HepG2 (cell line): ENCODE measurements around the gene PRDX2. TPM values are rescaled to one million over a fixed set of nuclear protein-coding genes. Genes with fewer than 3 reads are reported as not detected.

Experiments
- AGO1 ChIP-seq: fragments of 200-400 bp; formaldehyde crosslinking; IDR thresholded peaks from 2 replicates; pipeline ENCODE4 v1.6.1; 2017; ENCODE audit warnings: mild to moderate bottlenecking, low read depth, low read length, moderate library complexity; ENCODE audit not compliant: poor library complexity, severe bottlenecking
- AKAP8 ChIP-seq: sonication (generic); formaldehyde crosslinking; IDR thresholded peaks from 2 replicates; pipeline ENCODE4 v1.5.1; 2020; ENCODE audit warnings: mild to moderate bottlenecking, missing genetic modification reagents
- ATF7 ChIP-seq, 2 experiments: fragments of 450-650 bp in 1 of 2; sonication (generic) in 1 of 2; formaldehyde crosslinking in 1 of 2; IDR thresholded peaks; 2 replicates each; pipeline versions ENCODE4 v1.4.0 to v1.6.1; 2016 to 2020; ENCODE audit warnings: antibody characterized with exemption in 1 of 2, mild to moderate bottlenecking in 1 of 2, missing genetic modification reagents in 1 of 2
- CSRNP1 ChIP-seq: sonication (generic); formaldehyde crosslinking; IDR thresholded peaks from 2 replicates; pipeline ENCODE4 v1.8.1; 2023; ENCODE audit warnings: mild to moderate bottlenecking, missing genetic modification reagents
- GATAD2A ChIP-seq: IDR thresholded peaks from 2 replicates; pipeline ENCODE4 v1.6.1; 2016
- GRHL1 ChIP-seq: sonication (generic); formaldehyde crosslinking; conservative IDR thresholded peaks from 2 replicates; pipeline ENCODE4 v1.8.0; 2022; ENCODE audit warnings: missing genetic modification reagents
- KLF9 ChIP-seq: IDR thresholded peaks from 2 replicates; pipeline ENCODE4 v1.6.1; 2016; ENCODE audit warnings: low read depth
- MTA3 ChIP-seq: sonication (generic); formaldehyde crosslinking; IDR thresholded peaks from 2 replicates; pipeline ENCODE4 v1.4.0; 2020; ENCODE audit warnings: missing genetic modification reagents
- NCOA2 ChIP-seq: sonication (generic); formaldehyde crosslinking; IDR thresholded peaks from 2 replicates; pipeline ENCODE4 v1.8.0; 2022; ENCODE audit warnings: inconsistent platforms
- NFKB2 ChIP-seq: sonication (generic); formaldehyde crosslinking; IDR thresholded peaks from 2 replicates; pipeline ENCODE4 v1.4.0; 2020; ENCODE audit warnings: missing genetic modification reagents, borderline replicate concordance
- PRMT3 ChIP-seq: sonication (generic); formaldehyde crosslinking; IDR thresholded peaks from 2 replicates; pipeline ENCODE4 v1.8.1; 2022; ENCODE audit warnings: low read depth, mild to moderate bottlenecking, moderate library complexity, missing genetic modification reagents, borderline replicate concordance
- REPIN1 ChIP-seq: sonication (generic); formaldehyde crosslinking; IDR thresholded peaks from 2 replicates; pipeline ENCODE4 v1.8.0; 2022; ENCODE audit warnings: missing genetic modification reagents, low read depth, mild to moderate bottlenecking, borderline replicate concordance
- RNF219 ChIP-seq: sonication (generic); formaldehyde crosslinking; IDR thresholded peaks from 2 replicates; pipeline ENCODE4 v1.5.0; 2020; ENCODE audit warnings: mild to moderate bottlenecking, missing genetic modification reagents
- SP5 ChIP-seq: IDR thresholded peaks from 2 replicates; pipeline ENCODE4 v1.6.1; 2016; ENCODE audit warnings: low read depth, borderline replicate concordance
- ZFP36 ChIP-seq: fragments of 150-350 bp; IDR thresholded peaks from 2 replicates; pipeline ENCODE4 v1.6.1; 2018; ENCODE audit warnings: borderline replicate concordance, low read length, low read depth; ENCODE audit not compliant: partially characterized antibody
- ZNF317 ChIP-seq: sonication (generic); formaldehyde crosslinking; IDR thresholded peaks from 2 replicates; pipeline ENCODE4 v1.5.0; 2020; ENCODE audit warnings: mild to moderate bottlenecking, missing genetic modification reagents
- ZNF562 ChIP-seq: sonication (generic); formaldehyde crosslinking; IDR thresholded peaks from 2 replicates; pipeline ENCODE4 v1.8.0; 2022; ENCODE audit warnings: missing genetic modification reagents, borderline replicate concordance
- ZNF768 ChIP-seq: sonication (generic); formaldehyde crosslinking; IDR thresholded peaks from 2 replicates; pipeline ENCODE4 v1.4.0; 2020; ENCODE audit warnings: missing genetic modification reagents
- ZNF878 ChIP-seq: sonication (generic); formaldehyde crosslinking; IDR thresholded peaks from 2 replicates; pipeline ENCODE4 v1.8.1; 2023; ENCODE audit warnings: mild to moderate bottlenecking, missing genetic modification reagents, moderate library complexity
- polyA plus RNA-seq, 8 experiments: library from polyadenylated mRNA; depleted of rRNA in 3 of 8; stranded (reverse) in 7 of 8; unstranded in 1 of 8; fragments of >200 nt; fragmentation: Illumina TruSeq in 4 of 8; extraction: Trizol in 4 of 8; gene quantifications; 2 replicates each; pipeline versions ENCODE4 v1.2.1 to v1.2.3, GENCODE V29; 2011 to 2016; ENCODE audit warnings: low read depth in 4 of 8, missing spikeins in 1 of 8, mixed read lengths in 1 of 8; ENCODE audit not compliant: insufficient read depth in 1 of 8
- total RNA-seq, 5 experiments: library from RNA; depleted of rRNA; stranded (reverse); fragments of >200 nt; fragmentation: Illumina TruSeq; extraction: Trizol; gene quantifications; 2 replicates each; pipeline ENCODE4 v1.2.3, GENCODE V29; 2016; ENCODE audit warnings: low read depth in 1 of 5

PRDX2 gene
- total and polyA plus RNA-seq, 2 of the 13 experiments (the other 11 are each of a cell fraction or from before 2014, with no cell fraction given) = 218 to 381 TPM

DNA sequence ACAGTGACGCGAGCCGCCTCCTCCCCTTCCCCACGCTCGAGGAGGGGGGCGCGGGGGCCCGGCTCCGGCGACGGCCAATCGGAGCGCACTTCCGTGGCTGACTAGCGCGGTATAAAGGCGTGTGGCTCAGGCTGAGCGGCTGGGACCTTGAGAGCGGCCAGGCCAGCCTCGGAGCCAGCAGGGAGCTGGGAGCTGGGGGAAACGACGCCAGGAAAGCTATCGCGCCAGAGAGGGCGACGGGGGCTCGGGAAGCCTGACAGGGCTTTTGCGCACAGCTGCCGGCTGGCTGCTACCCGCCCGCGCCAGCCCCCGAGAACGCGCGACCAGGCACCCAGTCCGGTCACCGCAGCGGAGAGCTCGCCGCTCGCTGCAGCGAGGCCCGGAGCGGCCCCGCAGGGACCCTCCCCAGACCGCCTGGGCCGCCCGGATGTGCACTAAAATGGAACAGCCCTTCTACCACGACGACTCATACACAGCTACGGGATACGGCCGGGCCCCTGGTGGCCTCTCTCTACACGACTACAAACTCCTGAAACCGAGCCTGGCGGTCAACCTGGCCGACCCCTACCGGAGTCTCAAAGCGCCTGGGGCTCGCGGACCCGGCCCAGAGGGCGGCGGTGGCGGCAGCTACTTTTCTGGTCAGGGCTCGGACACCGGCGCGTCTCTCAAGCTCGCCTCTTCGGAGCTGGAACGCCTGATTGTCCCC, 10.1 kb downstream of the PRDX2 start, which contains the start of gene JUNB (continued):
- peak; percentile 85 for TF ChIP-seq NCOA2 (CRISPR knock-in tag)
- TF ChIP-seq GATAD2A (CRISPR knock-in tag) = peak; percentile 91
- TF ChIP-seq CSRNP1 (CRISPR knock-in tag) = no peak
- TF ChIP-seq AKAP8 = peak; percentile 66; the same call in 1 of the 2 replicates
- no peak for TF ChIP-seq AGO1
- TF ChIP-seq ZNF878 (CRISPR knock-in tag) = peak; percentile 43
- TF ChIP-seq RNF219 = no peak
- peak; percentile 76; the same call in 1 of the 2 replicates for TF ChIP-seq ZNF768 (CRISPR knock-in tag)
- TF ChIP-seq ZNF317 (CRISPR knock-in tag) = no peak
- no peak; the same call in 1 of the 2 replicates for TF ChIP-seq PRMT3 (CRISPR knock-in tag)
- TF ChIP-seq MTA3 (CRISPR knock-in tag) = no peak
- peak; percentile 96 for TF ChIP-seq SP5 (CRISPR knock-in tag)
- TF ChIP-seq ZNF562 (CRISPR knock-in tag) = no peak
- no peak for TF ChIP-seq ATF7 (IDR thresholded peaks at IDR 0.05)
- TF ChIP-seq ATF7 (CRISPR knock-in tag; IDR thresholded peaks at IDR 0.05) = 0 out of 2 replicates have a peak, but pooled peaks have one; percentile 24
- TF ChIP-seq ZFP36 = no peak
- TF ChIP-seq GRHL1 (CRISPR knock-in tag) = no peak
- peak; percentile 72; the same call in 1 of the 2 replicates for TF ChIP-seq REPIN1 (CRISPR knock-in tag)
- peak; percentile 89; the same call in 1 of the 2 replicates for TF ChIP-seq NFKB2 (CRISPR knock-in tag)
- peak; percentile 74; the same call in 1 of the 2 replicates for TF ChIP-seq KLF9
